Fibroblast of skin of left biceps (primary cell): Measurements from ENCODE around the gene MAGI1.

Experiments
- DNase-seq, 2 experiments: peaks; one replicate each; pipeline ENCODE4 v3.0.0-alpha.2; 2013; ENCODE audit warnings: low read depth in 2 of 2

The MAGI1 gene

DNA sequence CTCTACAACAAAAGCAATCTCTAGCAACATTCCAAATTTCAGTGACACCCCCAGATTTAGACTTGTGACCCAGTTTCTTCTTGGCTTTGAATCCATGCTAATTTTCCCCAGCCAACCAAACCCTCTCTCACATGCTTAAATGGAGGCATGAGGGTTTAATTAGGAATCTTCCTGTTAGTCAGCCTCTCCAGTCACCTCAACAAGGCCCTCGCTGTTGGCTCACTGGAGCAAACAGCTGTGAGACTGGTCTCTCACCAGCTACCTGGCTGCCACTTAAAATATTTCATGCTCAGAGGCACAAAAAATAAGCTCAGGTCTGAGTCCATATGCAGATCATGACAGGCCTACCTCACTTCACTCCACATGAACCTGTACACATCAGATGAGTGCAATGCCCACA, 720.5 kb downstream of the MAGI1 start:
- DNase-seq: no peak

- no peak for DNase-seq
These were observed 723.8 kb downstream of the MAGI1 start for GRCh38 chr3:65314916-65315315.

- peak in 1 of 2 experiments; percentile 14 for DNase-seq
These were observed 724.4 kb downstream of the MAGI1 start for GRCh38 chr3:65314269-65314668.

GRCh38 chr3:65313666-65314065, 725.1 kb downstream of the MAGI1 start:
- DNase-seq: peak in 1 of 2 experiments; percentile 13

GRCh38 chr3:65305836-65306235, 732.9 kb downstream of the MAGI1 start:
- DNase-seq: no peak
